GM19035 (cell line): ENCODE results near the gene SREBF1.

Experiments used
- ATAC-seq: cut with Tn5 transposase; IDR thresholded peaks from one replicate; pipeline ENCODE4 v1.9.1; 2021; ENCODE audit not compliant: unreplicated experiment

The SREBF1 gene

GRCh38 chr17:17842111-17842876 is 5.5 kb upstream of the SREBF1 start:
- ATAC-seq: no peak

GRCh38 chr17:17841601-17842025 is 4.8 kb upstream of the SREBF1 start:
- ATAC-seq: no peak

- ATAC-seq: no peak
These were observed 4.2 kb upstream of the SREBF1 start for GRCh38 chr17:17840751-17841591.

GRCh38 chr17:17839791-17840707 is 3.3 kb upstream of the SREBF1 start:
- ATAC-seq: peak; percentile 59

- no peak for ATAC-seq
These were observed 1.5 kb upstream of the SREBF1 start for GRCh38 chr17:17837966-17838962.

GRCh38 chr17:17837380-17837821 is 615 bp upstream of the SREBF1 start:
- no peak for ATAC-seq

GRCh38 chr17:17836250-17836817 is 452 bp downstream of the SREBF1 start:
- peak; percentile 70 for ATAC-seq

- no peak for ATAC-seq
These were observed 1.2 kb downstream of the SREBF1 start for GRCh38 chr17:17835415-17836249.

GRCh38 chr17:17834974-17835373 is 1.8 kb downstream of the SREBF1 start:
- no peak for ATAC-seq

GRCh38 chr17:17833658-17834357 is 3.0 kb downstream of the SREBF1 start:
- no peak for ATAC-seq

- no peak for ATAC-seq
These were observed 4.8 kb downstream of the SREBF1 start for GRCh38 chr17:17832032-17832363.

GRCh38 chr17:17831208-17832031 is 5.4 kb downstream of the SREBF1 start:
- ATAC-seq: no peak

- no peak for ATAC-seq
These were observed 6.0 kb downstream of the SREBF1 start for GRCh38 chr17:17830740-17831207.

- no peak for ATAC-seq
These were observed 6.6 kb downstream of the SREBF1 start for GRCh38 chr17:17830269-17830567.

GRCh38 chr17:17827826-17828621 is 8.8 kb downstream of the SREBF1 start:
- no peak for ATAC-seq

GRCh38 chr17:17826942-17827785 is 9.6 kb downstream of the SREBF1 start:
- no peak for ATAC-seq
